C4-2B (cell line): ENCODE results near the gene SLC4A9.

Experiments
- H3K27ac ChIP-seq: fragments of 450-650 bp; 2 replicates; pipeline ENCODE4 v1.5.1; 2017
- ZFX ChIP-seq: fragments of 450-650 bp; IDR thresholded peaks from 2 replicates; pipeline ENCODE4 v1.6.1; 2017
- TF ChIP-seq, protein P1 (sequence below): fragments of 450-650 bp; conservative IDR thresholded peaks from 2 replicates; pipeline ENCODE4 v1.5.1; 2017; ENCODE audit warnings: mild to moderate bottlenecking

Gene SLC4A9

DNA sequence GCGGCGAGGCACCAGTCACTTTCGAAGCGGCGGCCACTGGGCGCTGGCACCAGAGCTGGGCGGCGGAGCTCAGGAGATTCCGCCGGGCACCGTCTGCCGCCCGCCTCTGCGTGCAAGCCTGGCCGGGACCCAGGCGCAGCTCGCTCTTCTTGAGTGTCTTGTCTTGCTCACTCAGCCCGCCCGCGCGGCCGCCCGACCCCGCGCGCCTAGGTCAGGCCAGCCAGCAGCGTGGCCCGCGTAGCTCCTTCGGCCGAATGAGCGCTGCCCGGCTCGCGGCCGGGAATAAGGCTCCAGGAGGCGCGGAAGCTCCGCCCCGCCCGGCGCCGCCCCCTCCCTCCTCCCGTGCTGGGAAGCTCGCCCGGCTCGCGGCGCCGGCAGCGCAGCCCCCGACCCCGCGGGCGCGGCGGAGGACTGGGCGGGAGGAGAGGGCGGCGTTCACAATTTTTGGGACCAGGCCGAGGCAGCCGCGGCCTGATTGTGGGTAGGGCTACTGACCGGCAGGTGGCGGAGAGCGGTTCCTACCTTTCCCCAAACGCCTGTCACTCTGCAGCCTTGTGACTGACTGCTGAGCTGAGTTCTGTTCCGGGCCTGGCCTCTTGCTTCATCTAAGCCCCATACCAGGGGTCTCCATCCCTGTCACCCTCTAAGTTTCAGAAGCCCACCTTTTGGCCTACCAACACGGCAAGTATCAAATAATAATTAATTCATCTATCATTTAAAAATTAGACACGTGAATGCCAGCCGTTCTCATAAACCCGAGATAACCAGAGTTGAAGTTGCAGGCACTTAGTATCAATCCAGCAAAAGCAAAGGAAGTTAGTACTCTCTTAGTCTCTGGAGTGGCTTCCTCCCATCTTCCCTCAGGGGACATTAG, 13.4 kb upstream of the SLC4A9 start, which contains the start of gene HBEGF:
Gene HBEGF (minus strand): TSS at position 256 of the 874 bp plus-strand sequence. CDS start 275 bp downstream, outside the sequence.
- TF ChIP-seq, protein P1, sequence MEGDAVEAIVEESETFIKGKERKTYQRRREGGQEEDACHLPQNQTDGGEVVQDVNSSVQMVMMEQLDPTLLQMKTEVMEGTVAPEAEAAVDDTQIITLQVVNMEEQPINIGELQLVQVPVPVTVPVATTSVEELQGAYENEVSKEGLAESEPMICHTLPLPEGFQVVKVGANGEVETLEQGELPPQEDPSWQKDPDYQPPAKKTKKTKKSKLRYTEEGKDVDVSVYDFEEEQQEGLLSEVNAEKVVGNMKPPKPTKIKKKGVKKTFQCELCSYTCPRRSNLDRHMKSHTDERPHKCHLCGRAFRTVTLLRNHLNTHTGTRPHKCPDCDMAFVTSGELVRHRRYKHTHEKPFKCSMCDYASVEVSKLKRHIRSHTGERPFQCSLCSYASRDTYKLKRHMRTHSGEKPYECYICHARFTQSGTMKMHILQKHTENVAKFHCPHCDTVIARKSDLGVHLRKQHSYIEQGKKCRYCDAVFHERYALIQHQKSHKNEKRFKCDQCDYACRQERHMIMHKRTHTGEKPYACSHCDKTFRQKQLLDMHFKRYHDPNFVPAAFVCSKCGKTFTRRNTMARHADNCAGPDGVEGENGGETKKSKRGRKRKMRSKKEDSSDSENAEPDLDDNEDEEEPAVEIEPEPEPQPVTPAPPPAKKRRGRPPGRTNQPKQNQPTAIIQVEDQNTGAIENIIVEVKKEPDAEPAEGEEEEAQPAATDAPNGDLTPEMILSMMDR, result peak; percentile 86
- TF ChIP-seq ZFX, result peak; percentile 29; the same call in 1 of the 2 replicates
- H3K27ac ChIP-seq, result peak within 1 kb of the TSS; percentile 54

DNA sequence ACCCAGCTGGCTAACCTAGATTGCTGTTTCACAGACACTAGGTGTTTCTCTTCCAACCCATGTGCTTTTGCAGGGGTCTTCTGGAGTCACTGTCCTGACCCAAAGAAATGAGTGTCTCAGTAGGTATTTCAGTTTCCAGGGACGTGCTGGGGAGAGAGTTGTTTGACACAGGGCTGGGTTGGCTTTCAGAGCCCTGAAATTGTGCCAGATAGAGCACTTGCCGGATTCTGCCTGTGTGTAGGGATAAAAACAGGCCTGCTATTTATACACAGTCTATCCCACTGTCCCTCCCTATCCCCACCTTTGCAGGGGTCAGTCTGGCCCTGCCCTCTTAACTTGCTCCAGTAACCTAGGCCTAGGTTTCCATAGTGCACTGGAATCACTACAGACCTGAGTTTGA, 12.6 kb upstream of the SLC4A9 start:
- TF ChIP-seq ZFX, result no peak
- TF ChIP-seq, protein P1, result no peak
- peak overlapping the region; percentile 54; the same call in 1 of the 2 replicates for H3K27ac ChIP-seq

DNA sequence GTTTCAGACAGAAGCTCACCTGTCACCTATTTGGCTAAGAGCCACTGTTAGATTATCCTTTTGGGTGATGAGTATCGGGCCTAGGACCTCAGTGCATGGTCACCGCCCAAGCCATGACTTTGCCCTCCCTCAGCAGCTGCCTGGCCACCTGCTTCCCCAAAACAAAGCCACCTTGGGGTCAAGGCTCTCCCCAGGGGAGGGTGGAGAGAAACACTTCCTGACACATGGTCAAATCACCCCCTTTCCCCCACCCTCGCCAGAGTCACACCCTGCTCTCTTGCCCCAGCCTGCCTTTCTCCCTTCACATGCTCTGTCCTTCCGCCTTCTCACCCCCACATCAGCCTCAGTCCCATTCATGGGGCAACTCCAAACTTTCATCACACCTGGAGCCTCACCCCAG, 11.9 kb upstream of the SLC4A9 start:
- no peak overlapping the region for H3K27ac ChIP-seq
- no peak for TF ChIP-seq ZFX
- TF ChIP-seq, protein P1, result no peak

DNA sequence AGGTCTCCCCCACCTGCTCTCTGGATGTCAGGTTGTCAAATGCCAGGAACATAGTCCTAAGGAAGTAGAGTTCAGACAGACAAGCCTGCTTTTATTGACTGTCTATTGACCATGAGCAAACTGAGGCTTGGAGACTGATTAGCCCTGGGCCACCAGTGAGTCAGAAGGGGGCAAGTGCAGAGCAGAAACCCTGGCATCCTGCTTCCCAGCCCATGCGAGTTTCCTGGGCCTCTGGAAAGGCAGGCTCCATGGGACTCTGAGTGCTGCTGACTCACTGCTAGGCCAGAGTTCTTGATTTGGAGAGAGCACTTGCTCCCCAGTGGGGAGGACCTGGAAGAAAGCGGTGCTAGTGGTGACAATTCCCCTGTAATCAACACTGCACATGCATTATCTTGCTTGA, 10.8 kb upstream of the SLC4A9 start:
- TF ChIP-seq ZFX, result no peak
- TF ChIP-seq, protein P1, result no peak
- H3K27ac ChIP-seq, result no peak overlapping the region

DNA sequence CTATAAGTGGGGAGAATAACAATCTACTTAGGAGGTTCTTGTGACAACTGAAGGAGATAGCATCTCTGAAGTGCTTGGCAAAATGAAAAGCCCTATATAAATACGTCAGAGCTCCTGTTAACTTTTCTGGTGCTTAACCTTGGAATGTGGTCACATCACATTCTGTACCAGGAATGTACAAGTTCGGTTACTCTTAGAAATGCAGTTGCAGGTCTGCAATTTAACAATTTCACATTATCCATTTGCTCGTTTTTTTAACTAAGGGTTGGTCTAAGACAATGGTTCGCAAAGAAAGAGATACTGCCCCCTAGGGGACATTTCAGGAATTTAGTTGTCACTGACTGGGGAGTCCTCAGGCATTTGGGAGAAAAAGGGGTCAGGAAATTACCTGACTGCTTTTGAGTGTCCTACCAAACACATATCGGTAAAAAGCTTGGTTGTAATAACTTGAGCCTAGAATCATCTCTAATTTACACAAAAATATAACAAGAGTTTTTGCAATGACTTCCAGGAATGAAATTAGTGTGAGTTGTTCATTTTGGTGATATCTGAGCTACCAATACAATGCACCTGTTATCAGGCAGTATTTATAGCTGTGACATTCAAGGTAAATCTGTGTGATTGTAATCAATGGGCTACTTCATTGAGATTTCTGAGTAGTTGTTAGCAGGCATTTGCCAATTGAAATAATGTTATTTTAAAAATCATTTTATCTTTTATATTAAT, 8.2 kb upstream of the SLC4A9 start:
- TF ChIP-seq ZFX, result no peak
- TF ChIP-seq, protein P1, result peak; percentile 95
- H3K27ac ChIP-seq, result no peak overlapping the region

DNA sequence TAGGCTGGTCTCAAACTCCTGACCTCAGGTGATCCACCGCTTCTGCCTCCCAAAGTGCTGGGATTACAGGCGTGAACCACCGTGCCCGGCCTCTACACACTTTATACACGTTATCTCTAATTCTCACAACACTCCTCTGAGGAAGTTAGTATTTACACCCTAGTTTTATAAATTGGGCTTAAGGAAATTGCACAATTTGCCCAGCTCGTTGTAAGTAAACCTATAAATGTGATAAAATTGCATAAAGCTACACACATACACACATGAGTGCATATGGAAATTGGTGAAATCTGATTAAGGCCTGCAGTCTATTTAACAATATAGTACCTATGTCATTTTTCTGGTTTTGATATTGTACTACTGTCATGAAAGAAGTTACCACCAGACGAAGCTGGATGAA, 4.4 kb upstream of the SLC4A9 start:
- H3K27ac ChIP-seq, result no peak overlapping the region
- TF ChIP-seq, protein P1, result no peak
- TF ChIP-seq ZFX, result no peak
